HepG2 (cell line): ENCODE results near the gene MACROH2A1. TPM values are rescaled to one million over a fixed set of nuclear protein-coding genes. Genes with fewer than 3 reads are reported as not detected.

Experiments used
- ARHGAP35 ChIP-seq: sonication (generic); formaldehyde crosslinking; IDR thresholded peaks from 2 replicates; pipeline ENCODE4 v1.9.0; 2022; ENCODE audit warnings: mild to moderate bottlenecking, inconsistent platforms, moderate library complexity, missing genetic modification reagents, borderline replicate concordance
- CHD4 ChIP-seq: fragments of 200-600 bp; sonication (generic); IDR thresholded peaks from 2 replicates; pipeline ENCODE4 v1.7.0; 2017; ENCODE audit warnings: mild to moderate bottlenecking, low read length, borderline replicate concordance
- FUBP1 ChIP-seq: sonication (generic); formaldehyde crosslinking; IDR thresholded peaks from 2 replicates; pipeline ENCODE4 v1.5.1; 2020; ENCODE audit warnings: missing genetic modification reagents, mild to moderate bottlenecking, borderline replicate concordance
- GABPB1 ChIP-seq: IDR thresholded peaks from 2 replicates; pipeline ENCODE4 v1.6.1; 2016; ENCODE audit warnings: mild to moderate bottlenecking, missing genetic modification reagents, moderate library complexity, missing compliant biosample characterization
- GLI4 ChIP-seq: sonication (generic); formaldehyde crosslinking; IDR thresholded peaks from 2 replicates; pipeline ENCODE4 v1.5.1; 2020; ENCODE audit warnings: missing genetic modification reagents, mild to moderate bottlenecking, moderate library complexity, borderline replicate concordance
- HCFC1 ChIP-seq: fragments of 150-350 bp; IDR thresholded peaks from 2 replicates; pipeline ENCODE4 v1.6.1; 2014; ENCODE audit warnings: low read depth, low read length
- HNF4G ChIP-seq, 2 experiments: sonication (generic) in 1 of 2; formaldehyde crosslinking in 1 of 2; IDR thresholded peaks; 2 replicates each; pipeline versions ENCODE4 v1.4.0 to v1.6.1; 2011 to 2020; ENCODE audit warnings: borderline replicate concordance in 2 of 2, low read depth in 2 of 2, mild to moderate bottlenecking in 2 of 2, low read length in 1 of 2, missing genetic modification reagents in 1 of 2, moderate library complexity in 1 of 2
- NFKB2 ChIP-seq: sonication (generic); formaldehyde crosslinking; IDR thresholded peaks from 2 replicates; pipeline ENCODE4 v1.4.0; 2020; ENCODE audit warnings: missing genetic modification reagents, borderline replicate concordance
- NR2C2 ChIP-seq: sonication (generic); formaldehyde crosslinking; IDR thresholded peaks from 2 replicates; pipeline ENCODE4 v1.4.0; 2020; ENCODE audit warnings: missing genetic modification reagents, mild to moderate bottlenecking, moderate library complexity, borderline replicate concordance
- PHF20 ChIP-seq: sonication (generic); formaldehyde crosslinking; IDR thresholded peaks from 2 replicates; pipeline ENCODE4 v1.5.0; 2020; ENCODE audit warnings: mild to moderate bottlenecking, missing genetic modification reagents
- SAP130 ChIP-seq: IDR thresholded peaks from 2 replicates; pipeline ENCODE4 v1.6.1; 2016; ENCODE audit warnings: low read depth
- TFDP2 ChIP-seq: sonication (generic); formaldehyde crosslinking; IDR thresholded peaks from 2 replicates; pipeline ENCODE4 v1.4.0; 2020; ENCODE audit warnings: missing genetic modification reagents
- THAP9 ChIP-seq: sonication (generic); formaldehyde crosslinking; IDR thresholded peaks from 2 replicates; pipeline ENCODE4; 2020; ENCODE audit warnings: missing genetic modification reagents, mild to moderate bottlenecking, borderline replicate concordance
- ZNF10 ChIP-seq: sonication (generic); formaldehyde crosslinking; IDR thresholded peaks from 2 replicates; pipeline ENCODE4 v1.4.0; 2020; ENCODE audit warnings: mild to moderate bottlenecking, low read depth, missing genetic modification reagents, borderline replicate concordance
- ZNF281 ChIP-seq: sonication (generic); formaldehyde crosslinking; IDR thresholded peaks from 2 replicates; pipeline ENCODE4 v1.4.0; 2020; ENCODE audit warnings: missing genetic modification reagents, borderline replicate concordance
- ZNF350 ChIP-seq: sonication (generic); formaldehyde crosslinking; IDR thresholded peaks from 2 replicates; pipeline ENCODE4 v1.4.0; 2020; ENCODE audit warnings: mild to moderate bottlenecking, low read depth, missing genetic modification reagents, borderline replicate concordance
- ZSCAN21 ChIP-seq: sonication (generic); formaldehyde crosslinking; IDR thresholded peaks from 2 replicates; pipeline ENCODE4 v1.8.0; 2022; ENCODE audit warnings: mild to moderate bottlenecking, missing genetic modification reagents, moderate library complexity, borderline replicate concordance
- polyA plus RNA-seq, 8 experiments: library from polyadenylated mRNA; depleted of rRNA in 3 of 8; stranded (reverse) in 7 of 8; unstranded in 1 of 8; fragments of >200 nt; fragmentation: Illumina TruSeq in 4 of 8; extraction: Trizol in 4 of 8; gene quantifications; 2 replicates each; pipeline versions ENCODE4 v1.2.1 to v1.2.3, GENCODE V29; 2011 to 2016; ENCODE audit warnings: low read depth in 4 of 8, missing spikeins in 1 of 8, mixed read lengths in 1 of 8; ENCODE audit not compliant: insufficient read depth in 1 of 8
- total RNA-seq, 5 experiments: library from RNA; depleted of rRNA; stranded (reverse); fragments of >200 nt; fragmentation: Illumina TruSeq; extraction: Trizol; gene quantifications; 2 replicates each; pipeline ENCODE4 v1.2.3, GENCODE V29; 2016; ENCODE audit warnings: low read depth in 1 of 5

MACROH2A1 gene
- total and polyA plus RNA-seq, 2 of the 13 experiments (the other 11 are each of a cell fraction or from before 2014, with no cell fraction given), result 69.1 to 158 TPM

- TF ChIP-seq GABPB1 (CRISPR knock-in tag) (peak; percentile 91), HNF4G (IDR thresholded peaks at IDR 0.05; ENCODE audit: borderline replicate concordance, low read depth, low read length) (peak; percentile 27; the same call in 1 of the 2 replicates), HNF4G (CRISPR knock-in tag; IDR thresholded peaks at IDR 0.05; ENCODE audit: borderline replicate concordance, low read depth) (no peak; the same call in 1 of the 2 replicates), CHD4 (no peak), NR2C2 (CRISPR knock-in tag) (peak; percentile 98), ZNF281 (CRISPR knock-in tag) (peak; percentile 27; the same call in 1 of the 2 replicates), ZNF10 (no peak), ZNF350 (0 out of 2 replicates have a peak, but pooled peaks have one; percentile 15), THAP9 (0 out of 2 replicates have a peak, but pooled peaks have one; percentile 31), SAP130 (CRISPR knock-in tag) (peak; percentile 79), NFKB2 (CRISPR knock-in tag) (peak; percentile 46; the same call in 1 of the 2 replicates), ZSCAN21 (CRISPR knock-in tag) (peak; percentile 69; the same call in 1 of the 2 replicates), ARHGAP35 (CRISPR knock-in tag) (no peak), GLI4 (CRISPR knock-in tag) (no peak), FUBP1 (CRISPR knock-in tag) (no peak), PHF20 (CRISPR knock-in tag) (peak; percentile 67), TFDP2 (CRISPR knock-in tag) (peak; percentile 91), HCFC1 (peak; percentile 19; the same call in 1 of the 2 replicates)
These were observed at the start of gene MACROH2A1 (continued) for GRCh38 chr5:135398855-135399793.
